OCI-LY3 (cell line): ENCODE measurements around the gene CLEC16A.

Source experiments
- CTCF ChIP-seq: fragments of 200-600, 300-600 bp; sonication (generic); IDR thresholded peaks from 2 replicates; pipeline ENCODE4 v1.5.1; 2014; ENCODE audit warnings: antibody characterized with exemption, low read length, low read depth
- EZH2phosphoT487 ChIP-seq: fragments of 200-600 bp; shearing (Covaris generic); IDR thresholded peaks from 2 replicates; pipeline ENCODE4 v1.6.1; 2018; ENCODE audit warnings: antibody characterized with exemption, mixed run types, low read depth

- TF ChIP-seq CTCF (no peak), EZH2phosphoT487 (no peak)
Measured at GRCh38 chr16:10969615-10970014, 25.3 kb downstream of the CLEC16A start.
